Measurements from ENCODE around the gene MCCD1.

Gene MCCD1

DNA sequence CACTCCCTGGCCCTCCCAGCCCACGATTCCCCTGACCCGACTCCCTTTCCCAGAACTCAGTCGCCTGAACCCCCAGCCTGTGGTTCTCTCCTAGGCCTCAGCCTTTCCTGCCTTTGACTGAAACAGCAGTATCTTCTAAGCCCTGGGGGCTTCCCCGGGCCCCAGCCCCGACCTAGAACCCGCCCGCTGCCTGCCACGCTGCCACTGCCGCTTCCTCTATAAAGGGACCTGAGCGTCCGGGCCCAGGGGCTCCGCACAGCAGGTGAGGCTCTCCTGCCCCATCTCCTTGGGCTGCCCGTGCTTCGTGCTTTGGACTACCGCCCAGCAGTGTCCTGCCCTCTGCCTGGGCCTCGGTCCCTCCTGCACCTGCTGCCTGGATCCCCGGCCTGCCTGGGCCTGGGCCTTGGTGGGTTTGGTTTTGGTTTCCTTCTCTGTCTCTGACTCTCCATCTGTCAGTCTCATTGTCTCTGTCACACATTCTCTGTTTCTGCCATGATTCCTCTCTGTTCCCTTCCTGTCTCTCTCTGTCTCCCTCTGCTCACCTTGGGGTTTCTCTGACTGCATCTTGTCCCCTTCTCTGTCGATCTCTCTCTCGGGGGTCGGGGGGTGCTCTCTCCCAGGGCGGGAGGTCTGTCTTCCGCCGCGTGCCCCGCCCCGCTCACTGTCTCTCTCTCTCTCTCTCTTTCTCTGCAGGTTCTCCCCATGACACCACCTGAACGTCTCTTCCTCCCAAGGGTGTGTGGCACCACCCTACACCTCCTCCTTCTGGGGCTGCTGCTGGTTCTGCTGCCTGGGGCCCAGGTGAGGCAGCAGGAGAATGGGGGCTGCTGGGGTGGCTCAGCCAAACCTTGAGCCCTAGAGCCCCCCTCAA lies 43.5 kb downstream of the MCCD1 start, which contains the start of gene LTA:
Gene LTA, plus strand, starts transcription at position 249 of the 871 bp plus-strand sequence. Its CDS starts 454 bp downstream, at position 703.
- H3K4me1 ChIP-seq (ENCODE audit: low read length) = peaks cover 66% of the 10 kb centered on the region
- H3K4me2 ChIP-seq (ENCODE audit: low read length) = peak within 1 kb of the TSS; percentile 100
- peak within 1 kb of the TSS; percentile 98 for H3K4me3 ChIP-seq (ENCODE audit: low read length)
- H3K27ac ChIP-seq (ENCODE audit: low read length) = peak within 1 kb of the TSS; percentile 100
- TF ChIP-seq EZH2phosphoT487 (IDR thresholded peaks at IDR 0.05; ENCODE audit: low read depth) (no peak), CTCF (IDR thresholded peaks at IDR 0.05; ENCODE audit: low read depth, low read length) (no peak)
- no peak within 1 kb of the TSS for H2AFZ ChIP-seq (ENCODE audit: low read depth, low read length)
- H3K9ac ChIP-seq (ENCODE audit: low read length) = peak within 1 kb of the TSS; percentile 92
- H3K36me3 ChIP-seq (replicated peaks; ENCODE audit: low read depth, low read length) = peaks cover 34% of the 10 kb centered on the region
- H3K79me2 ChIP-seq (ENCODE audit: low read length) = peaks cover 93% of the 10 kb centered on the region
- H4K20me1 ChIP-seq (ENCODE audit: insufficient read depth, low read length) = peaks cover 15% of the 10 kb centered on the region
- H3K27me3 ChIP-seq (ENCODE audit: low read depth, low read length) = no peaks in the 10 kb centered on the region
- H3K9me3 ChIP-seq (ENCODE audit: insufficient read depth, low read length) = no peaks in the 10 kb centered on the region

DNA sequence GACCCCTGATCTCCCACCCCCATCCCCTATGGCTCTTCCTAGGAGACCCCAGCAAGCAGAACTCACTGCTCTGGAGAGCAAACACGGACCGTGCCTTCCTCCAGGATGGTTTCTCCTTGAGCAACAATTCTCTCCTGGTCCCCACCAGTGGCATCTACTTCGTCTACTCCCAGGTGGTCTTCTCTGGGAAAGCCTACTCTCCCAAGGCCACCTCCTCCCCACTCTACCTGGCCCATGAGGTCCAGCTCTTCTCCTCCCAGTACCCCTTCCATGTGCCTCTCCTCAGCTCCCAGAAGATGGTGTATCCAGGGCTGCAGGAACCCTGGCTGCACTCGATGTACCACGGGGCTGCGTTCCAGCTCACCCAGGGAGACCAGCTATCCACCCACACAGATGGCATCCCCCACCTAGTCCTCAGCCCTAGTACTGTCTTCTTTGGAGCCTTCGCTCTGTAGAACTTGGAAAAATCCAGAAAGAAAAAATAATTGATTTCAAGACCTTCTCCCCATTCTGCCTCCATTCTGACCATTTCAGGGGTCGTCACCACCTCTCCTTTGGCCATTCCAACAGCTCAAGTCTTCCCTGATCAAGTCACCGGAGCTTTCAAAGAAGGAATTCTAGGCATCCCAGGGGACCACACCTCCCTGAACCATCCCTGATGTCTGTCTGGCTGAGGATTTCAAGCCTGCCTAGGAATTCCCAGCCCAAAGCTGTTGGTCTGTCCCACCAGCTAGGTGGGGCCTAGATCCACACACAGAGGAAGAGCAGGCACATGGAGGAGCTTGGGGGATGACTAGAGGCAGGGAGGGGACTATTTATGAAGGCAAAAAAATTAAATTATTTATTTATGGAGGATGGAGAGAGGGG lies 44.7 kb downstream of the MCCD1 start:
- Histone ChIP-seq H3K9ac (ENCODE audit: low read length) (peak overlapping the region; percentile 92), H4K20me1 (ENCODE audit: insufficient read depth, low read length) (peaks cover 25% of the 10 kb centered on the region), H3K4me3 (ENCODE audit: low read length) (peak overlapping the region; percentile 98), H3K9me3 (ENCODE audit: insufficient read depth, low read length) (no peaks in the 10 kb centered on the region), H3K27ac (ENCODE audit: low read length) (peak overlapping the region; percentile 100), H3K36me3 (replicated peaks; ENCODE audit: low read depth, low read length) (peaks cover 45% of the 10 kb centered on the region), H3K4me1 (ENCODE audit: low read length) (peaks cover 59% of the 10 kb centered on the region), H2AFZ (ENCODE audit: low read depth, low read length) (no peak overlapping the region), H3K27me3 (ENCODE audit: low read depth, low read length) (no peaks in the 10 kb centered on the region), H3K79me2 (ENCODE audit: low read length) (peaks cover 96% of the 10 kb centered on the region), H3K4me2 (ENCODE audit: low read length) (peak overlapping the region; percentile 100)
- no peak for TF ChIP-seq EZH2phosphoT487 (IDR thresholded peaks at IDR 0.05; ENCODE audit: low read depth)

- Histone ChIP-seq H3K4me2 (ENCODE audit: low read length) (peak overlapping the region; percentile 100), H3K4me3 (ENCODE audit: low read length) (peak overlapping the region; percentile 98), H3K27me3 (ENCODE audit: low read depth, low read length) (no peaks in the 10 kb centered on the region), H3K9ac (ENCODE audit: low read length) (peak overlapping the region; percentile 92), H3K79me2 (ENCODE audit: low read length) (peaks cover 99% of the 10 kb centered on the region), H3K9me3 (ENCODE audit: insufficient read depth, low read length) (no peaks in the 10 kb centered on the region), H2AFZ (ENCODE audit: low read depth, low read length) (no peak overlapping the region), H3K27ac (ENCODE audit: low read length) (peak overlapping the region; percentile 100), H3K4me1 (ENCODE audit: low read length) (peaks cover 61% of the 10 kb centered on the region), H3K36me3 (replicated peaks; ENCODE audit: low read depth, low read length) (peaks cover 51% of the 10 kb centered on the region), H4K20me1 (ENCODE audit: insufficient read depth, low read length) (peaks cover 26% of the 10 kb centered on the region)
- TF ChIP-seq CTCF (IDR thresholded peaks at IDR 0.05; ENCODE audit: low read depth, low read length) (peak; percentile 30), EZH2phosphoT487 (IDR thresholded peaks at IDR 0.05; ENCODE audit: low read depth) (no peak)
Observed at GRCh38 chr6:31574106-31575061, 45.6 kb downstream of the MCCD1 start.

DNA sequence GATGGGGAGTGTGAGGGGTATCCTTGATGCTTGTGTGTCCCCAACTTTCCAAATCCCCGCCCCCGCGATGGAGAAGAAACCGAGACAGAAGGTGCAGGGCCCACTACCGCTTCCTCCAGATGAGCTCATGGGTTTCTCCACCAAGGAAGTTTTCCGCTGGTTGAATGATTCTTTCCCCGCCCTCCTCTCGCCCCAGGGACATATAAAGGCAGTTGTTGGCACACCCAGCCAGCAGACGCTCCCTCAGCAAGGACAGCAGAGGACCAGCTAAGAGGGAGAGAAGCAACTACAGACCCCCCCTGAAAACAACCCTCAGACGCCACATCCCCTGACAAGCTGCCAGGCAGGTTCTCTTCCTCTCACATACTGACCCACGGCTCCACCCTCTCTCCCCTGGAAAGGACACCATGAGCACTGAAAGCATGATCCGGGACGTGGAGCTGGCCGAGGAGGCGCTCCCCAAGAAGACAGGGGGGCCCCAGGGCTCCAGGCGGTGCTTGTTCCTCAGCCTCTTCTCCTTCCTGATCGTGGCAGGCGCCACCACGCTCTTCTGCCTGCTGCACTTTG lies 46.7 kb downstream of the MCCD1 start, which contains the start of gene TNF:
Gene TNF, plus strand, starts transcription at position 231 of the 567 bp plus-strand sequence. Its CDS starts 177 bp downstream, at position 408.
- H3K9ac ChIP-seq (ENCODE audit: low read length) = peak within 1 kb of the TSS; percentile 92
- H4K20me1 ChIP-seq (ENCODE audit: insufficient read depth, low read length) = peaks cover 26% of the 10 kb centered on the region
- H3K36me3 ChIP-seq (replicated peaks; ENCODE audit: low read depth, low read length) = peaks cover 51% of the 10 kb centered on the region
- H2AFZ ChIP-seq (ENCODE audit: low read depth, low read length) = no peak within 1 kb of the TSS
- H3K27ac ChIP-seq (ENCODE audit: low read length) = peak within 1 kb of the TSS; percentile 100
- peak within 1 kb of the TSS; percentile 100 for H3K4me2 ChIP-seq (ENCODE audit: low read length)
- H3K79me2 ChIP-seq (ENCODE audit: low read length) = peaks cover 99% of the 10 kb centered on the region
- no peaks in the 10 kb centered on the region for H3K27me3 ChIP-seq (ENCODE audit: low read depth, low read length)
- H3K4me1 ChIP-seq (ENCODE audit: low read length) = peaks cover 60% of the 10 kb centered on the region
- peak within 1 kb of the TSS; percentile 98 for H3K4me3 ChIP-seq (ENCODE audit: low read length)
- TF ChIP-seq CTCF (IDR thresholded peaks at IDR 0.05; ENCODE audit: low read depth, low read length) (no peak), EZH2phosphoT487 (IDR thresholded peaks at IDR 0.05; ENCODE audit: low read depth) (no peak)
- no peaks in the 10 kb centered on the region for H3K9me3 ChIP-seq (ENCODE audit: insufficient read depth, low read length)
